HG03460 (cell line): ENCODE measurements around the gene PLA1A.

Source experiments
- ATAC-seq: cut with Tn5 transposase; IDR thresholded peaks from one replicate; pipeline ENCODE4 v1.9.1; 2021; ENCODE audit not compliant: unreplicated experiment

PLA1A gene

GRCh38 chr3:119636891-119637611, 39.4 kb downstream of the PLA1A start:
- no peak for ATAC-seq

DNA sequence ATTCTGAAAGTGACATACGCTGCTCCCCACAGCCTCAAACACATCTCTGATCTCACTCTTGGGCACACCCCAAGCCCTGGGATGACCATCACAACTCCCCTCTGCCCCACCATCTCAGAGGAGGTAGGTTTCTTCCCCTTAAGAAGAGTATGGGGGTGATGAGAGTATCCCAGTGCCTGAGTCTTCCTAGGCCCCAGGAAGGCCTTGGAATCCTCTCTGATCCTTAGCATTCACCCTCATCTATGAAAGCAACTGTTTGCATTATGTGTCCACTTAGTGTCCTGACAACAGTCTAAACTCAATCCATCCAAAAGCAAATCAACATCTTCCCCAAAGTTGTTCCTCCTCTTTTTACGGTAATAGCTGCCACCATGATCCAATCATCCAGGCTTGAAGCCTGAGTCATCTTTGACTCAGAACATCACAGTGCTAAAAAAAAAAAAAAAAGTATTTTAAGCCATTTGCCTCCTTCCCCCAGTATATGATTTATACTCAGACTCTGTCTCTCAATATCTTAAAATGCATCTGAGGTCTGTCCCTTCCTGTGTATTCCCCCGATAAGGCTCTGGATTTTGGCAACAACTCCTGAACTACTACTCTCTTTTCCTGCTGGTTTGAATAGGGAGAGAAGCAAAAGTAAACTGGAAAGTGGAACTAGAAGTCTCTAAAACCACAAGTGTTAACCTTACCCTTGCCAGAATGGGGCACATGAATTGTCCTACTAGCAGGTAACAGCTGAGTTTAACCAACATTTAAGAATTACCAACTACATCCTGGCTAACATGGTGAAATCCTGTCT, 40.2 kb downstream of the PLA1A start:
- ATAC-seq, result peak; percentile 42

DNA sequence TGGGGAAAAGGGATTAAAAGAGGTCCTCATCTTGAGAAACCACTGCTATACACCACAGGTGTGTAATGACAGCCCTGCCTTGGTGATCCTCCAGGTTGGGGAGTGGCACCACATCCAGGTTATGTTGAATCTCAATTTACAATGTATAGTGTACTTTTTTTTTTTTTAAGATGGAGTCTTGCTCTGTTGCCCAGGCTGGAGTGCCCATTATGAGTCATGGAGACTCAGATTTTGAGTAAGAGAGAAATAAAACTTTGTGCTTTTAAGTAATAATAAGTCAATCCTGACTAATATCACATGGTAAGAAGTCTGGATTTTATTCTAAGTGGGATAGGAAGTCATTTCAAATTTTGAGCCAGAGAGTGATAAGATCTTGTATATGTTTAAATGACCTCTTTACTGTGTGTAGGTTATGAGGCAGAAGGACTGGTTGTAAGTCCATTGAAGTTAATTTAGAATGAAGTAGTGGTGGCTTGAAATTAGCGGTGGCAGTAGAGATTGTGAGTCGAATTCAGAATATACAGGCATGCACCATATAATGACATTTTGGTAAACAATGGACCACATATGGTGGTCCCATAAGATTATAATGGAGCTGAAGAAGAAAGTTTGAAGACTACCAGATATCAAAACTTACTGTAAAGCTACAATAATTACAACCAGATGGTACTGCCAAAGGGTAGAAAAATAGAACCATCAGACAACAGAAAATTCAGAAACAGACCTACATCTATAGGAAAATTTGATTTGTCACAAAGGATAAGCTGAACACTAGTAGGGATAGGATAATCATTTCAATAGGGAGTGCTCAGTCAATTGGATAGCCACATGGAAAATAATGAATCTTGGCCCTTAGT, 42.0 kb downstream of the PLA1A start:
- no peak for ATAC-seq

DNA sequence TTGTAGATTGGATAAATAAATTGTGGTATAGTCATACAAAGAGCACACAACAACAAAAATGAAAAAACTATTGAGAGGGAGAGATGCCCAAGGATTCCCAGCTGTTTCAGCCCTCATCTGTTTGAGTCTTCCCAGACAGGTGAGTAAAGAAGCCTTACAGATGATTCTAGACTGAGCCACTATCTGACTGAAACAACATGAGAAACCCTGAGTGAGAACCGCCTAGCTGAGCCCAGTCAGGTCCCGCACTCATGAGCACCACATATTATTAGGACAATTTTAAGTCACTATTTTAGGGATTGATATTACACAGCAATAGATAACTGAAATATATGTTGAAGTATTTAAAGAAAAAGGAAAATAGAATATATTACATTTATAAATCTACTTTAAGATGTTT, 43.7 kb downstream of the PLA1A start:
- ATAC-seq, result no peak

- ATAC-seq, result no peak
Observed at GRCh38 chr3:119642746-119643473, 45.2 kb downstream of the PLA1A start.

DNA sequence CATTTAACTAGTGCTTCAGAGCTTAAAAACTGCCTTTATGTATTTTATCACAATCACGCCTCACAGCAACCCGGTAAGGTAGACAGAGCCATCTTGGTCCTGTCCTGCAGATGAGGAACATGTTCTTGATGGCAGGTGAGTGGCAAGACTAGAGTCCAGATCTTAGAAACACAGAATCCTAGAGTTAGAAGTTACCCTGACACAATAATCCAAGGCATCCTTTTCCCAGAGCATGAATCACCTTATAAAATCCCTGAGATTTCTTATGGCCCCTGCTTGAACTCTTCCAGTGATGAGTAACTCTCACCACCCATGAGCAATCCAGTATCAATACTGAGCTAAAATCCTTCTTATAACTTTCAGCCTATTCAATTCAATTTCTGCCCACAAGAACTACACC, 45.8 kb downstream of the PLA1A start:
- no peak for ATAC-seq

GRCh38 chr3:119644481-119644880, 46.8 kb downstream of the PLA1A start:
- ATAC-seq, result no peak

DNA sequence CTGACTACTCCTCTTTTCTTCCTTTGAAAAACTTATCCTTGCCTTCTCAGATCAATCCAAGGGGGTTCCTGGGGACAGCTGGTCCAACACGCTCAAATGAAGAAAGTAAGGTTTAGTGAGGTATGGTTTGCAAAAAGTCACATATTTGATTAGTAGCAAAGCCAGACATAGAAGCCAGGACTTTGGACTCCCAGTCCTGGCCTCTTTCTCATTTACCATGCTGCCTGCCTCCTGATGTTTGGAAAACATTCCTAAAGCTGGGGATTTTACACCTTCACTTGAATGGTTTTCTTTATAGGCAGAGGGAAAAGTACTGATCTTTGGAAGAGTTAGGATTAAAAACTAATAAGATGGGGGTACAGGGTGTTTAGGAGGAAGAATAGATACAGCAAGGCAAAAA, 48.1 kb downstream of the PLA1A start:
- ATAC-seq, result no peak

DNA sequence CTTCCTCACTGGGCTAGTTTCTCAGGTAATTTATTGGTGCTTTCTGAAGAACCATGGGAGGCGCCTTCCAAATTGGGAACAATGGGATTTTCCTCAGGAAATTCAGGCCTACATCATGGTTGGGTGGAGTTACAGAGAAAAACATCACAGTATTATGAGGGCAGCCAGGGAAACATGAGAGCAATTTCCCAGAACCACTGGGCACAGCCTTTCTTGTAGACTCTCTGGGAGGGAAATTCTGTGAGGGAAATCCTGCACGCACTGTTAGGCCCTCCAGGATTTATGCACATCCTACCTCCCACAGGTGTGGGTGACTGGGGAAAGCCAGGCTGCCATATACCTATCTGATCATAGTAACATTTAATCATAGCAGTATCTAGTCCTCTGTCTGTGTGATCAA, 49.5 kb downstream of the PLA1A start:
- ATAC-seq, result no peak

DNA sequence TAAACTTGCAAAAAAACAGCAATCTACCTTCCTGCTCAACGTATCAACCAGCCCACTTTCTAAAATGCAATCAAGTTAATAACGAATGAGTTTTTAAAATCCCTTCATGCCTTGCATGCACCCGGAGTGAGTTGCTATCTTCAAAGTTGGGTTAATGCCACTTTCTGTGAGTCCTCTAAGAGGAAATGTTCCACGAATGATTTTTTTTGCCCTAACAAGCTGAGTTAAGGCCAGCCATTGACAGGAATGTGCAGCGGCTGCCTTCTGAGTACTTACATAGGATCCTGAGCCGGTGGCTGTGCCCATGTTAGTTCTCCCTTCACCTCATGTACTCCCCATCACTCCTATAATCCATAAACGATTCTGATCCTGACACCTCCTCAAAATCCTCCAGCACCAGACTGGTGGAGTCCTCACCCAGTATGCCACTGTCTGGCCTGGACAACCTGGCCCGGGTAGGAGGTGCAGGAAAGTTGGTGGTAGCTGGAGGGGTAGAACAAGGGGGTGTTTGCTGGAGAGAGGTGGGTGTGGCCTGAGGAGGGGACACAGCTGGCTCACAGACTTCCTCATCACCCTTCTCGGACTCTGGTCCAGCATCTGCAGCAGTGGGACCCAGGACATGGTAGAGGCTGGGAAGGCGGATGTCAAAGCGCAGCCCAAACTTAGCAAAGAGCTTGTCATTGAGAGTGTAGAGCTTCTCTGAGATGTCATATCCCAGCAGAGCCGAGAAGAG, 50.3 kb downstream of the PLA1A start:
- ATAC-seq, result no peak

GRCh38 chr3:119649761-119650160, 52.1 kb downstream of the PLA1A start:
- no peak for ATAC-seq

- ATAC-seq, result no peak
Observed at GRCh38 chr3:119652306-119653033, 54.8 kb downstream of the PLA1A start.

- no peak for ATAC-seq
Observed at GRCh38 chr3:119653876-119654275, 56.2 kb downstream of the PLA1A start.

GRCh38 chr3:119657887-119658702, 60.4 kb downstream of the PLA1A start:
- no peak for ATAC-seq

DNA sequence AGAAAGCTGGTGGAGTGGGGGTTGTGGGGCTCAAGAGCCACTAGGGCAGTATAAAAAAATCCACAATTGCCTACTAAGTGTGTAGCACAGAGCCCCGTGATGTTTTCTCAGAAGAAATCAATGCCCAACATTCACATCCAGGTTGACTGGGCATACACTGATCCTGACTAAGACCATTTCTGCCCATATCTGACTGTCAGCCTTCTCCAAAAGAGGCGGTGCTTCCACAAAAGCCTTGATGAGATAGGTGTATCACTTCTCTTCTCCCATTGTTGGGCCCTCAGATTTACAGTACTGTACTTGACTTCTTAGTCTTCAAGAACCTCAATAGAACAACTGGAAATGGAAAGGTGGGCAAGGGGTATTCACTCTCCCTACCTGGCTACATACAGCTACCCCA, 61.3 kb downstream of the PLA1A start:
- ATAC-seq, result no peak

- ATAC-seq, result no peak
Observed at GRCh38 chr3:119659606-119660291, 62.1 kb downstream of the PLA1A start.

- ATAC-seq, result no peak
Observed at GRCh38 chr3:119660474-119661440, 63.1 kb downstream of the PLA1A start, which contains the start of gene POPDC2. POPDC2 (minus strand) TSS chr3:119660589; CDS start chr3:119660423, 166 bp downstream.
